SK-N-SH (cell line): ENCODE data around the gene AFAP1L1. TPM values are rescaled to one million over a fixed set of nuclear protein-coding genes. Genes with fewer than 3 reads are reported as not detected.

Experiments
- CTCF ChIA-PET: fragments of 300-600, 350-600 bp; formaldehyde crosslinking; extraction: SDS; loops from one replicate; lab custom pipeline; 2021; lab: Yijun Ruan, JAX
- POLR2A ChIA-PET: fragments of 350-600 bp; sonication (Branson Sonifier 250); formaldehyde crosslinking; extraction: SDS; loops from one replicate; lab custom pipeline; 2020; ENCODE audit warnings: antibody characterized with exemption, inconsistent platforms; lab: Yijun Ruan, JAX
- DNase-seq: peaks from one replicate; pipeline ENCODE4 v3.0.0; 2012
- H2AFZ ChIP-seq: fragments of 200-600 bp; sonication (generic); 2 replicates; pipeline ENCODE4 v1.8.1; 2016; ENCODE audit warnings: antibody characterized with exemption, mild to moderate bottlenecking, low read depth
- H3F3A ChIP-seq: fragments of 200-600 bp; sonication (generic); replicated peaks from 2 replicates; pipeline ENCODE3; 2016; ENCODE audit warnings: antibody characterized with exemption, mild to moderate bottlenecking; ENCODE audit not compliant: insufficient read depth
- H3K27ac ChIP-seq, 2 experiments: fragments of 200-500 bp in 1 of 2; fragments of 200-600 bp in 1 of 2; sonication (Bioruptor generic) in 1 of 2; sonication (generic), shearing (Covaris generic) in 1 of 2; 2 replicates each; pipeline versions ENCODE4 v1.5.1 to v1.6.1; 2014 to 2016; ENCODE audit warnings: low read depth in 2 of 2, inconsistent platforms in 1 of 2, low read length in 1 of 2, mild to moderate bottlenecking in 1 of 2, mixed read lengths in 1 of 2
- H3K27me3 ChIP-seq: fragments of 200-600 bp; sonication (generic), shearing (Covaris generic); 2 replicates; pipeline ENCODE4 v1.6.1; 2016; ENCODE audit warnings: mixed run types; ENCODE audit not compliant: insufficient read depth
- H3K36me3 ChIP-seq, 2 experiments: fragments of 200-500 bp in 1 of 2; fragments of 200-600 bp in 1 of 2; sonication (Bioruptor generic) in 1 of 2; sonication (generic) in 1 of 2; replicated peaks in 1 of 2; 2 replicates each; pipeline versions ENCODE3 to v1.5.1; 2014 to 2016; ENCODE audit warnings: low read length in 1 of 2, mild to moderate bottlenecking in 1 of 2; ENCODE audit not compliant: insufficient read depth in 2 of 2, control insufficient read depth in 1 of 2
- H3K4me1 ChIP-seq, 2 experiments: fragments of 200-500 bp in 1 of 2; fragments of 200-600 bp in 1 of 2; sonication (Bioruptor generic) in 1 of 2; sonication (generic), shearing (Covaris generic) in 1 of 2; 2 replicates each; pipeline versions ENCODE4 v1.5.1 to v1.6.1; 2014 to 2016; ENCODE audit warnings: low read depth in 1 of 2, low read length in 1 of 2, mixed run types in 1 of 2; ENCODE audit not compliant: insufficient read depth in 2 of 2, control insufficient read depth in 1 of 2
- H3K4me2 ChIP-seq: fragments of 200-600 bp; sonication (generic), shearing (Covaris generic); 2 replicates; pipeline ENCODE4 v1.6.1; 2017; ENCODE audit warnings: mixed run types
- H3K4me3 ChIP-seq, 2 experiments: fragments of 200-500 bp in 1 of 2; fragments of 200-600 bp in 1 of 2; sonication (Bioruptor generic) in 1 of 2; sonication (generic), shearing (Covaris generic) in 1 of 2; 2 replicates each; pipeline versions ENCODE4 v1.5.1 to v1.8.1; 2014 to 2016; ENCODE audit warnings: low read depth in 2 of 2, inconsistent platforms in 1 of 2, low read length in 1 of 2, mild to moderate bottlenecking in 1 of 2, mixed read lengths in 1 of 2, moderate library complexity in 1 of 2
- H3K79me2 ChIP-seq: fragments of 200-600 bp; sonication (generic); 2 replicates; pipeline ENCODE4 v1.8.1; 2017; ENCODE audit warnings: mild to moderate bottlenecking; ENCODE audit not compliant: insufficient read depth
- H3K9ac ChIP-seq: fragments of 200-600 bp; sonication (generic); 2 replicates; pipeline ENCODE4 v1.6.1; 2017; ENCODE audit warnings: mixed run types
- H3K9me2 ChIP-seq: fragments of 200-600 bp; sonication (generic); 2 replicates; pipeline ENCODE4 v1.6.1; 2017; ENCODE audit warnings: mixed run types
- H3K9me3 ChIP-seq: fragments of 200-600 bp; sonication (generic); 2 replicates; pipeline ENCODE4 v1.6.1; 2017; ENCODE audit warnings: mixed run types, mild to moderate bottlenecking, moderate library complexity
- H4K20me1 ChIP-seq: fragments of 200-600 bp; sonication (generic); 2 replicates; pipeline ENCODE4 v1.6.1; 2017; ENCODE audit warnings: mild to moderate bottlenecking, mixed run types; ENCODE audit not compliant: insufficient read depth
- ELF1 ChIP-seq: IDR thresholded peaks from 2 replicates; pipeline ENCODE4 v1.4.0; 2012
- FOXM1 ChIP-seq: IDR thresholded peaks from 2 replicates; pipeline ENCODE4 v1.4.0; 2012; ENCODE audit warnings: low read depth, mild to moderate bottlenecking
- GATA2 ChIP-seq: sonication (generic); formaldehyde crosslinking; IDR thresholded peaks from 2 replicates; pipeline ENCODE4 v1.5.0; 2020; ENCODE audit warnings: mild to moderate bottlenecking, missing genetic modification reagents
- JUND ChIP-seq: IDR thresholded peaks from 2 replicates; pipeline ENCODE4 v1.4.0; 2012
- NFIC ChIP-seq: IDR thresholded peaks from 2 replicates; pipeline ENCODE4 v1.4.0; 2012; ENCODE audit warnings: borderline replicate concordance
- NRF1 ChIP-seq: IDR thresholded peaks from 2 replicates; pipeline ENCODE4 v1.6.1; 2012; ENCODE audit warnings: low read depth, mild to moderate bottlenecking, low read length
- RAD21 ChIP-seq: IDR thresholded peaks from 2 replicates; pipeline ENCODE4 v1.6.1; 2012; ENCODE audit warnings: mild to moderate bottlenecking, low read length
- RFX5 ChIP-seq: IDR thresholded peaks from 2 replicates; pipeline ENCODE4 v1.6.1; 2012; ENCODE audit warnings: mild to moderate bottlenecking, improper control_type of control experiment, low read length
- RXRA ChIP-seq: IDR thresholded peaks from 2 replicates; pipeline ENCODE4 v1.4.0; 2012; ENCODE audit warnings: low read depth, mild to moderate bottlenecking, borderline replicate concordance
- SIN3A ChIP-seq: IDR thresholded peaks from 2 replicates; pipeline ENCODE4 v1.6.1; 2012; ENCODE audit warnings: low read depth, mild to moderate bottlenecking, low read length, moderate library complexity, borderline replicate concordance
- TAF1 ChIP-seq: IDR thresholded peaks from 2 replicates; pipeline ENCODE4 v1.6.1; 2012; ENCODE audit warnings: low read depth, mild to moderate bottlenecking, low read length, moderate library complexity, borderline replicate concordance
- TCF12 ChIP-seq: IDR thresholded peaks from 2 replicates; pipeline ENCODE4 v1.4.0; 2012
- TEAD4 ChIP-seq: IDR thresholded peaks from 2 replicates; pipeline ENCODE4 v1.4.0; 2012; ENCODE audit warnings: mild to moderate bottlenecking, borderline replicate concordance; ENCODE audit not compliant: insufficient read depth
- YY1 ChIP-seq: IDR thresholded peaks from 2 replicates; pipeline ENCODE4 v1.4.0; 2012; ENCODE audit warnings: low read depth, mild to moderate bottlenecking
- WGBS: methylation state at CpG from one replicate; pipeline ENCODE4 v1.1.6; 2017; ENCODE audit warnings: low lambda C conversion rate; 5-methylcytosine and 5-hydroxymethylcytosine counted together
- polyA plus RNA-seq, 3 experiments: library from polyadenylated mRNA; depleted of rRNA; stranded (reverse); fragments of >200 nt; gene quantifications; 2 replicates each; pipeline ENCODE4 v1.2.3, GENCODE V29; 2012
- TF ChIP-seq, protein P1 (sequence below): IDR thresholded peaks from 2 replicates; pipeline ENCODE4 v1.4.0; 2012; ENCODE audit warnings: low read depth, borderline replicate concordance
- TF ChIP-seq, protein P2 (sequence below): fragments of 150-350 bp; IDR thresholded peaks from 2 replicates; pipeline ENCODE4 v1.6.1; 2016; ENCODE audit warnings: mild to moderate bottlenecking, low read depth, low read length
- TF ChIP-seq, protein P3 (sequence below): IDR thresholded peaks from 2 replicates; pipeline ENCODE4 v1.6.1; 2012; ENCODE audit warnings: mild to moderate bottlenecking, low read depth, low read length, moderate library complexity
- TF ChIP-seq, protein P4 (sequence below): fragments of 200-600 bp; sonication (generic); IDR thresholded peaks from 2 replicates; pipeline ENCODE4 v1.6.1; 2017; ENCODE audit warnings: antibody characterized with exemption, mild to moderate bottlenecking, moderate library complexity
- TF ChIP-seq, protein P5 (sequence below): fragments of 150-350 bp; IDR thresholded peaks from 2 replicates; pipeline ENCODE4 v1.6.1; 2017; ENCODE audit warnings: antibody characterized with exemption, low read length, low read depth, borderline replicate concordance
- TF ChIP-seq, protein P6 (sequence below): IDR thresholded peaks from 2 replicates; pipeline ENCODE4 v1.4.0; 2012; ENCODE audit warnings: low read depth, borderline replicate concordance

Gene AFAP1L1
- polyA plus RNA-seq, 1 of the 3 experiments (the other 2 are of a cell fraction): 0.82 TPM

- TF ChIP-seq, protein P1, sequence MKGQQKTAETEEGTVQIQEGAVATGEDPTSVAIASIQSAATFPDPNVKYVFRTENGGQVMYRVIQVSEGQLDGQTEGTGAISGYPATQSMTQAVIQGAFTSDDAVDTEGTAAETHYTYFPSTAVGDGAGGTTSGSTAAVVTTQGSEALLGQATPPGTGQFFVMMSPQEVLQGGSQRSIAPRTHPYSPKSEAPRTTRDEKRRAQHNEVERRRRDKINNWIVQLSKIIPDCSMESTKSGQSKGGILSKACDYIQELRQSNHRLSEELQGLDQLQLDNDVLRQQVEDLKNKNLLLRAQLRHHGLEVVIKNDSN: no peak
- TF ChIP-seq, protein P2, sequence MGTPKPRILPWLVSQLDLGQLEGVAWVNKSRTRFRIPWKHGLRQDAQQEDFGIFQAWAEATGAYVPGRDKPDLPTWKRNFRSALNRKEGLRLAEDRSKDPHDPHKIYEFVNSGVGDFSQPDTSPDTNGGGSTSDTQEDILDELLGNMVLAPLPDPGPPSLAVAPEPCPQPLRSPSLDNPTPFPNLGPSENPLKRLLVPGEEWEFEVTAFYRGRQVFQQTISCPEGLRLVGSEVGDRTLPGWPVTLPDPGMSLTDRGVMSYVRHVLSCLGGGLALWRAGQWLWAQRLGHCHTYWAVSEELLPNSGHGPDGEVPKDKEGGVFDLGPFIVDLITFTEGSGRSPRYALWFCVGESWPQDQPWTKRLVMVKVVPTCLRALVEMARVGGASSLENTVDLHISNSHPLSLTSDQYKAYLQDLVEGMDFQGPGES: no peak
- TF ChIP-seq TAF1: no peak
- no peak for TF ChIP-seq RAD21
- TF ChIP-seq SIN3A: no peak
- TF ChIP-seq RFX5: no peak
- TF ChIP-seq JUND: no peak
- no peak for TF ChIP-seq TCF12
- TF ChIP-seq, all 33 proteins: peak for 0
Measured at GRCh38 chr5:149242339-149242738, 29.3 kb upstream of the AFAP1L1 start (continued).

DNA sequence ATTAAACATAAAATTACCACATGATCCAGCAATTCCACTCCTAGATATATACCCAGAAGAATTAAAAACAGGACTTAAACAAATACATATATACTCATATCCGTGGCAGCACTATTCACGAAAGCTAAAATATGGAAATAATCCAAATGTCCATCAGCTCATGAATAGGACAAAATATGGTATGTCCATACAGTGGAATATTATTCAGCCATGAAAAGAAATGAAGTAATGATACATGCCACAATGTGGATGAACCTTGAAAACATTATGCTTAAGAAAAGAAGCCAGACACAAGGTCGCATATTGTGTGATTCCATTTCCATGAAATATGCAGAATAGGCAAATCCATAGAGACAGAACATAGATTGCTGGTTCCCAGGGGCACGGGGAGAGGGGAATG is 24.8 kb upstream of the AFAP1L1 start:
- ChIA-PET CTCF (interaction anchor here (1.2 to 1.6 kb wide), 2 partner anchors 12 to 29 kb away, joined by 3 read pairs; no protein-coding TSS in a partner anchor), POLR2A (no interaction called here)
- DNase-seq: no peak
- TF ChIP-seq, protein P1: no peak
- TF ChIP-seq RXRA (no peak), FOXM1 (no peak), TEAD4 (no peak), YY1 (no peak), GATA2 (CRISPR knock-in tag) (no peak), ELF1 (no peak), NRF1 (no peak), NFIC (no peak)
- TF ChIP-seq, protein P3, sequence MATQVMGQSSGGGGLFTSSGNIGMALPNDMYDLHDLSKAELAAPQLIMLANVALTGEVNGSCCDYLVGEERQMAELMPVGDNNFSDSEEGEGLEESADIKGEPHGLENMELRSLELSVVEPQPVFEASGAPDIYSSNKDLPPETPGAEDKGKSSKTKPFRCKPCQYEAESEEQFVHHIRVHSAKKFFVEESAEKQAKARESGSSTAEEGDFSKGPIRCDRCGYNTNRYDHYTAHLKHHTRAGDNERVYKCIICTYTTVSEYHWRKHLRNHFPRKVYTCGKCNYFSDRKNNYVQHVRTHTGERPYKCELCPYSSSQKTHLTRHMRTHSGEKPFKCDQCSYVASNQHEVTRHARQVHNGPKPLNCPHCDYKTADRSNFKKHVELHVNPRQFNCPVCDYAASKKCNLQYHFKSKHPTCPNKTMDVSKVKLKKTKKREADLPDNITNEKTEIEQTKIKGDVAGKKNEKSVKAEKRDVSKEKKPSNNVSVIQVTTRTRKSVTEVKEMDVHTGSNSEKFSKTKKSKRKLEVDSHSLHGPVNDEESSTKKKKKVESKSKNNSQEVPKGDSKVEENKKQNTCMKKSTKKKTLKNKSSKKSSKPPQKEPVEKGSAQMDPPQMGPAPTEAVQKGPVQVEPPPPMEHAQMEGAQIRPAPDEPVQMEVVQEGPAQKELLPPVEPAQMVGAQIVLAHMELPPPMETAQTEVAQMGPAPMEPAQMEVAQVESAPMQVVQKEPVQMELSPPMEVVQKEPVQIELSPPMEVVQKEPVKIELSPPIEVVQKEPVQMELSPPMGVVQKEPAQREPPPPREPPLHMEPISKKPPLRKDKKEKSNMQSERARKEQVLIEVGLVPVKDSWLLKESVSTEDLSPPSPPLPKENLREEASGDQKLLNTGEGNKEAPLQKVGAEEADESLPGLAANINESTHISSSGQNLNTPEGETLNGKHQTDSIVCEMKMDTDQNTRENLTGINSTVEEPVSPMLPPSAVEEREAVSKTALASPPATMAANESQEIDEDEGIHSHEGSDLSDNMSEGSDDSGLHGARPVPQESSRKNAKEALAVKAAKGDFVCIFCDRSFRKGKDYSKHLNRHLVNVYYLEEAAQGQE: no peak
- TF ChIP-seq, protein P4, sequence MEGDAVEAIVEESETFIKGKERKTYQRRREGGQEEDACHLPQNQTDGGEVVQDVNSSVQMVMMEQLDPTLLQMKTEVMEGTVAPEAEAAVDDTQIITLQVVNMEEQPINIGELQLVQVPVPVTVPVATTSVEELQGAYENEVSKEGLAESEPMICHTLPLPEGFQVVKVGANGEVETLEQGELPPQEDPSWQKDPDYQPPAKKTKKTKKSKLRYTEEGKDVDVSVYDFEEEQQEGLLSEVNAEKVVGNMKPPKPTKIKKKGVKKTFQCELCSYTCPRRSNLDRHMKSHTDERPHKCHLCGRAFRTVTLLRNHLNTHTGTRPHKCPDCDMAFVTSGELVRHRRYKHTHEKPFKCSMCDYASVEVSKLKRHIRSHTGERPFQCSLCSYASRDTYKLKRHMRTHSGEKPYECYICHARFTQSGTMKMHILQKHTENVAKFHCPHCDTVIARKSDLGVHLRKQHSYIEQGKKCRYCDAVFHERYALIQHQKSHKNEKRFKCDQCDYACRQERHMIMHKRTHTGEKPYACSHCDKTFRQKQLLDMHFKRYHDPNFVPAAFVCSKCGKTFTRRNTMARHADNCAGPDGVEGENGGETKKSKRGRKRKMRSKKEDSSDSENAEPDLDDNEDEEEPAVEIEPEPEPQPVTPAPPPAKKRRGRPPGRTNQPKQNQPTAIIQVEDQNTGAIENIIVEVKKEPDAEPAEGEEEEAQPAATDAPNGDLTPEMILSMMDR: no peak
- TF ChIP-seq, protein P5, sequence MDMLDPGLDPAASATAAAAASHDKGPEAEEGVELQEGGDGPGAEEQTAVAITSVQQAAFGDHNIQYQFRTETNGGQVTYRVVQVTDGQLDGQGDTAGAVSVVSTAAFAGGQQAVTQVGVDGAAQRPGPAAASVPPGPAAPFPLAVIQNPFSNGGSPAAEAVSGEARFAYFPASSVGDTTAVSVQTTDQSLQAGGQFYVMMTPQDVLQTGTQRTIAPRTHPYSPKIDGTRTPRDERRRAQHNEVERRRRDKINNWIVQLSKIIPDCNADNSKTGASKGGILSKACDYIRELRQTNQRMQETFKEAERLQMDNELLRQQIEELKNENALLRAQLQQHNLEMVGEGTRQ: no peak
- TF ChIP-seq, protein P6, sequence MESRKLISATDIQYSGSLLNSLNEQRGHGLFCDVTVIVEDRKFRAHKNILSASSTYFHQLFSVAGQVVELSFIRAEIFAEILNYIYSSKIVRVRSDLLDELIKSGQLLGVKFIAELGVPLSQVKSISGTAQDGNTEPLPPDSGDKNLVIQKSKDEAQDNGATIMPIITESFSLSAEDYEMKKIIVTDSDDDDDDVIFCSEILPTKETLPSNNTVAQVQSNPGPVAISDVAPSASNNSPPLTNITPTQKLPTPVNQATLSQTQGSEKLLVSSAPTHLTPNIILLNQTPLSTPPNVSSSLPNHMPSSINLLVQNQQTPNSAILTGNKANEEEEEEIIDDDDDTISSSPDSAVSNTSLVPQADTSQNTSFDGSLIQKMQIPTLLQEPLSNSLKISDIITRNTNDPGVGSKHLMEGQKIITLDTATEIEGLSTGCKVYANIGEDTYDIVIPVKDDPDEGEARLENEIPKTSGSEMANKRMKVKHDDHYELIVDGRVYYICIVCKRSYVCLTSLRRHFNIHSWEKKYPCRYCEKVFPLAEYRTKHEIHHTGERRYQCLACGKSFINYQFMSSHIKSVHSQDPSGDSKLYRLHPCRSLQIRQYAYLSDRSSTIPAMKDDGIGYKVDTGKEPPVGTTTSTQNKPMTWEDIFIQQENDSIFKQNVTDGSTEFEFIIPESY: no peak
- Histone ChIP-seq H3K9me3 (no peaks in the 10 kb centered on the region), H3K4me1 (no peaks in the 10 kb centered on the region), H3K36me3 (no peaks in the 10 kb centered on the region), H3K4me2 (no peak overlapping the region), H3K79me2 (no peaks in the 10 kb centered on the region), H2AFZ (no peak overlapping the region), H3K27me3 (no peaks in the 10 kb centered on the region), H3K9ac (no peak overlapping the region), H3K4me3 (no peak overlapping the region), H3K9me2 (no peaks in the 10 kb centered on the region), H3F3A (no peaks in the 10 kb centered on the region), H4K20me1 (no peaks in the 10 kb centered on the region), H3K27ac (no peak overlapping the region)
- 33% methylated on average over 4 of the region's 4 CpGs for WGBS
